ENCODE measurements around the gene GJC1.

GJC1 gene

DNA sequence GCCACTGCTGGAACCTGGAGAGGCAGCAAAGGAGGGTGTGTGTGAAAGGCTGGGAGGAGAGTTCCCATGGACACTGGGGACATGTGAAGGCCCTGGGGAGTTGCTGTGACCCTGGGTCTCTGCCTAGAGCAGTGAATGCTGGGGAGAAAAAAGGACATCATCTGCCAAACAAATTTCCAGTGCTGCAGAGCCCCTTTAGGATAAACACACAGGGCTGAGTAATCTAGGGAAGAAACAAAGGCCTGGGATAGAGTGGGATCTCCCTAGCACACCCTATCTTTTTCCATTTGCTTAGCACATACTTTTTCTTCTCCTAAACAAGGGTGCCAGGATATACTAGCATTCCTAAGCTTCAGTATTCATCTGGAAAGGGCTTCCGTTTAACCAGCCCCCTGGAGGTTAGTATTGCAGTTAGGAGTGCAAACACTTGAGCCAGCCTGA is 14.3 kb upstream of the GJC1 start:
- DNase-seq (ENCODE audit: low spot score) = no peak
- TF ChIP-seq, protein P1, sequence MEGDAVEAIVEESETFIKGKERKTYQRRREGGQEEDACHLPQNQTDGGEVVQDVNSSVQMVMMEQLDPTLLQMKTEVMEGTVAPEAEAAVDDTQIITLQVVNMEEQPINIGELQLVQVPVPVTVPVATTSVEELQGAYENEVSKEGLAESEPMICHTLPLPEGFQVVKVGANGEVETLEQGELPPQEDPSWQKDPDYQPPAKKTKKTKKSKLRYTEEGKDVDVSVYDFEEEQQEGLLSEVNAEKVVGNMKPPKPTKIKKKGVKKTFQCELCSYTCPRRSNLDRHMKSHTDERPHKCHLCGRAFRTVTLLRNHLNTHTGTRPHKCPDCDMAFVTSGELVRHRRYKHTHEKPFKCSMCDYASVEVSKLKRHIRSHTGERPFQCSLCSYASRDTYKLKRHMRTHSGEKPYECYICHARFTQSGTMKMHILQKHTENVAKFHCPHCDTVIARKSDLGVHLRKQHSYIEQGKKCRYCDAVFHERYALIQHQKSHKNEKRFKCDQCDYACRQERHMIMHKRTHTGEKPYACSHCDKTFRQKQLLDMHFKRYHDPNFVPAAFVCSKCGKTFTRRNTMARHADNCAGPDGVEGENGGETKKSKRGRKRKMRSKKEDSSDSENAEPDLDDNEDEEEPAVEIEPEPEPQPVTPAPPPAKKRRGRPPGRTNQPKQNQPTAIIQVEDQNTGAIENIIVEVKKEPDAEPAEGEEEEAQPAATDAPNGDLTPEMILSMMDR (IDR thresholded peaks at IDR 0.05; ENCODE audit: extremely low read depth, missing control alignments) = no peak

DNA sequence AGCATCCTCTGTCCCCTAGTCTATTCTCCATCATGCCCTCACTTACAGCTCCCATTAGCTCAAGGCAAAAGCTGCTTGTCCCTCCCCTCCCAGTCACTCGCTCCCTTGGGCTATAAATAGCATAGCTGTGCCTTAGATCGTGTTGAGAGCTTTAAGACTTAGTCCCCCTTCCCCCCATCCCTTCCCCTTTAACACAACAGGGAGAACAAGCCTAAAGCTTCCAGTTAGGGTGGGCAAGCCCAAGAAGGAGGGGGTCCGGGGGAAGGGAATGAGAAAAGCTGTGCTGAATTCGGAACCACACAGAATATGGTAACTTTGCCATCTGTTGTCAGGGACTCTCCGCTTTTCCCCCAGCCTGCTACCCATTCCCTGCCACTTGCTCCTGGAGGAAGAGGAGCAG is 12.7 kb upstream of the GJC1 start:
- TF ChIP-seq, protein P1 (IDR thresholded peaks at IDR 0.05; ENCODE audit: extremely low read depth, missing control alignments) = no peak
- DNase-seq (ENCODE audit: low spot score) = no peak

DNA sequence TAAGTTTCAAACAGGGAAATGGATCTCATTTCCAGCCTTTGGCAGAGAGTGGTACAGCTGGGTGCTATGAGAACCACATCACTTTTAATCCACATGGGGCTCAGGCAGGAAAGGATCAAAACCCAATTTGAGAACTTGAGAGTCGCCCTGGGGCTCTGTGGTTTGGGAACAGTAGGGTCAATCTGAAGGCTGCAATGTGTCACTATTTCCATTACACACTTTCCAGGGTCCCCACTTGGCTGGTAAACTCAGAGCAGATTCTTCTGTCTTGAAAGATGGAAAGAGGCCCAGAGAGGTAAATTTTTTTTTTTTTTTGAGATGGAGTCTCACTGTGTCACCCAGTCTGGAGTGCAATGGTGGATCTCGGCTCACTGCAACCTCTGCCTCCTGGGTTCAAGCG is 10.8 kb upstream of the GJC1 start:
- TF ChIP-seq, protein P1 (IDR thresholded peaks at IDR 0.05; ENCODE audit: extremely low read depth, missing control alignments) = no peak
- DNase-seq (ENCODE audit: low spot score) = no peak

DNA sequence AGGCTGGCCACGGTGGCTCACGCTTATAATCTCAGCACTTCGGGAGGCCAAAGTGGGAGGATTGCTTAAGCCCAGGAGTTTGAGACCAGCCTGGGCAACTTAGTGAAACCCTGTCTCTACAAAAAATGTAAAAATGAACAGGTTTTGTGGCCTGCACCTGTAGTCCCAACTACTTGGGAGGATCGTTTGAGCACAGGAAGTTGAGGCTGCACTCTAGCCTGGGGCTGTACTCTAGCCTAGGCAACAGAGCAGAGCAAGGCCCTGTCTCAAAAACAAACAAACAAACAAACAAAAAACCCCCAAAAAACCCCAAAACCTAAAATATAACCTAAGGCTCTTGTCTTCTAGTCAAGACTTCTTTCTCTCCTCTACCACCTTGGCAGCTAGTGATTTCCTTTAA is 10.2 kb upstream of the GJC1 start:
- TF ChIP-seq, protein P1 (IDR thresholded peaks at IDR 0.05; ENCODE audit: extremely low read depth, missing control alignments) = no peak
- DNase-seq (ENCODE audit: low spot score) = no peak

DNA sequence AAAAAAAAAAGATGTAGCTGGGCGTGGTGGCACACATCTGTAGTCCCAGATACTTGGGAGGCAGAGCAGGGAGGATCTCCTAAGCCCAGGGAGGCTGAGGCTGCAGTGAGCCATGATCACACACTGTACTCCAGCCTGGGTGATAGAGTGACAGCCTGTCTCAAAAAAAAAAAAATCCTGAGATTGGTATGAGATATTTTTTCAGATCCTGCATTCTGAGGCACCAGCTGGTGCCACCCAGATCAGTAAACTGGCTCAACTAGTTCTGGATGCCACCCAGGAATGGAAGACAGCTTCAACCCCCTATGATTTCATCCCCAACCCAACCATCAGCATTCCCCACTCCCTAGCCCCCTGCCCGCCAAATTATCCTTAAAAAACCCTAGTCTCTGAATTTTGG is 7.1 kb upstream of the GJC1 start:
- no peak for DNase-seq (ENCODE audit: low spot score)
- TF ChIP-seq, protein P1 (IDR thresholded peaks at IDR 0.05; ENCODE audit: extremely low read depth, missing control alignments) = no peak

DNA sequence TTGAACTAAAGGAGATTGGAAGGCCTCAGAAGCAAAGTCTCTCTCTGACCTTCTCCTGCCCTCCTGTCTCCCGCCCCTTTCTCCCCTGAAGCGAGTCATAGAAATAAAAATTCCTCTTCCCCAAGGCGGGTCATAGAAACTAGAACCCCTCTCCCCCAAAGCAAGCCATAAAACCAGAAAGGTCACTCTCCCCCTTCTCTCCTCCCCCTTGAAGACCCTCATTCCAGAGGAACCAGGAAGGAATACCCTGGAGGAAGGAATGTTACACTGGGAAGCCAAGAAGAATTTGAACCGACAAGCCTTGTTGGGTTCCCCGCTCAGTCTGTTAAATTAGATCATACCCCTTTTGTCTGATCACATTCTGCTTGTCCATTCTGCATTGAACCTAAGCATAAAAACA is 2.7 kb upstream of the GJC1 start:
- no peak for DNase-seq (ENCODE audit: low spot score)
- TF ChIP-seq, protein P1 (IDR thresholded peaks at IDR 0.05; ENCODE audit: extremely low read depth, missing control alignments) = no peak

DNA sequence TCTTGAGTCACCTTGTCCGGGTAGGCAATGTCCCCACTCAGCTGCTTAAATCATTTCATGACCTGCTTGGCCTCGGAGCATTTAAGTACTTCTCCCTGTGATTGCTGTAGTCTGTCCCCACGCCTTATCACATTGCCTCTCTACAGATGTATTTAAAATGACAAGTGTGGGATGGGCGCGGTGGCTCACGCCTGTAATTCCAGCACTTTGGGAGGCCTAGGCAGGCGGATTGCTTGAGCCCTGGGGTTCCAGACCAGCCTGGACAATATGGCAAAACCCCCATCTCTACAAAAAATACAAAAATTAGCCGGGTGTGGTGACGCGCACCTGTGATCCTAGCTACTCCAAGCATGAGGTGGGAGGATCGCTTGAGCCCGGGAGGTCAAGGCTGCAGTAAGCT is 1.3 kb upstream of the GJC1 start:
- no peak for DNase-seq (ENCODE audit: low spot score)
- TF ChIP-seq, protein P1 (IDR thresholded peaks at IDR 0.05; ENCODE audit: extremely low read depth, missing control alignments) = no peak
